HL-60 (cell line): ENCODE data around the gene IRF3.

Experiments used
- CTCF ChIP-seq: IDR thresholded peaks from one replicate; pipeline ENCODE4 v1.5.1; 2011; ENCODE audit warnings: low read length, control low read depth, inconsistent platforms; ENCODE audit not compliant: insufficient read depth
- GABPA ChIP-seq: IDR thresholded peaks from 2 replicates; pipeline ENCODE4 v1.6.1; 2012; ENCODE audit warnings: low read depth
- POLR2AphosphoS5 ChIP-seq: IDR thresholded peaks from 2 replicates; pipeline ENCODE4 v1.6.1; 2012; ENCODE audit warnings: low read depth

GRCh38 chr19:49653466-49653806, 12.2 kb downstream of the IRF3 start:
- no peak for TF ChIP-seq CTCF
- TF ChIP-seq POLR2AphosphoS5 = no peak
- no peak for TF ChIP-seq GABPA
